A673 (cell line): Measurements from ENCODE around the gene FBXO31. TPM values are rescaled to one million over a fixed set of nuclear protein-coding genes. Genes with fewer than 3 reads are reported as not detected.

Experiments
- BruUV-seq: library from RNA; stranded (reverse); fragments of 400-500 nt; replicated peaks from 2 replicates; lab custom pipeline; 2021; lab: Mats Ljungman, UMichigan
- CTCF ChIA-PET: fragments of 300-600 bp; sonication (Branson Sonifier 250); formaldehyde crosslinking; loops from one replicate; lab custom pipeline; 2022; ENCODE audit warnings: antibody characterized with exemption; lab: Charles Lee
- POLR2A ChIA-PET: fragments of 300-600 bp; sonication (Branson Sonifier 250); formaldehyde crosslinking; loops from one replicate; lab custom pipeline; 2022; ENCODE audit warnings: antibody characterized with exemption; ENCODE audit not compliant: low non-redundant PET; lab: Charles Lee
- DNase-seq: peaks from one replicate; pipeline ENCODE4 v3.0.0-alpha.2; 2015; ENCODE audit warnings: low spot score
- H3K27ac ChIP-seq: fragments of 200-600 bp; sonication (generic); 2 replicates; pipeline ENCODE4 v1.5.1; 2016; ENCODE audit warnings: mixed run types, low read depth, mild to moderate bottlenecking, mixed read lengths, antibody characterized with exemption, low read length; ENCODE audit not compliant: poor library complexity, severe bottlenecking
- H3K27me3 ChIP-seq: fragments of 200-600 bp; sonication (generic); replicated peaks from 2 replicates; pipeline ENCODE4 v1.6.1; 2017; ENCODE audit warnings: mixed run types, low read depth, mild to moderate bottlenecking, mixed read lengths, antibody characterized with exemption, low read length; ENCODE audit not compliant: insufficient read depth, poor library complexity
- H3K36me3 ChIP-seq: fragments of 200-600 bp; sonication (generic); 2 replicates; pipeline ENCODE4 v1.6.1; 2016; ENCODE audit warnings: mixed run types, mild to moderate bottlenecking, mixed read lengths, antibody characterized with exemption, low read length; ENCODE audit not compliant: insufficient read depth, poor library complexity, severe bottlenecking
- H3K4me1 ChIP-seq: fragments of 200-600 bp; sonication (generic); 2 replicates; pipeline ENCODE4 v1.6.1; 2017; ENCODE audit warnings: mixed run types, mild to moderate bottlenecking, mixed read lengths, antibody characterized with exemption, low read length; ENCODE audit not compliant: insufficient read depth, poor library complexity, severe bottlenecking
- H3K4me3 ChIP-seq: fragments of 200-600 bp; sonication (generic); 2 replicates; pipeline ENCODE4 v1.5.1; 2016; ENCODE audit warnings: low read depth, mixed run types, mild to moderate bottlenecking, mixed read lengths, low read length; ENCODE audit not compliant: poor library complexity, severe bottlenecking
- H3K9me3 ChIP-seq: fragments of 200-600 bp; sonication (generic); 2 replicates; pipeline ENCODE4 v1.6.1; 2016; ENCODE audit warnings: mixed run types, low read depth, mild to moderate bottlenecking, mixed read lengths, antibody characterized with exemption, low read length; ENCODE audit not compliant: poor library complexity, severe bottlenecking
- EZH2 ChIP-seq: fragments of 200-600 bp; sonication (generic); IDR thresholded peaks from 2 replicates; pipeline ENCODE4 v1.6.1; 2017; ENCODE audit warnings: borderline replicate concordance, low read depth, mild to moderate bottlenecking, mixed read lengths, antibody characterized with exemption, low read length; ENCODE audit not compliant: poor library complexity, severe bottlenecking
- intact Hi-C: fragments of 100-400 bp; cut with micrococcal nuclease; formaldehyde crosslinking; loops from one replicate; pipeline ENCODE4 v1.10.0; 2022; ENCODE audit not compliant: unreplicated experiment
- total RNA-seq: library from RNA; stranded (reverse); gene quantifications from 2 replicates; pipeline ENCODE4 v1.2.3, GENCODE V29; 2021
- TF ChIP-seq, protein P1 (sequence below): fragments of 300-800, 200-600 bp; sonication (generic); conservative IDR thresholded peaks from 2 replicates; pipeline ENCODE4 v1.5.1; 2017; ENCODE audit warnings: low read depth, mild to moderate bottlenecking, antibody characterized with exemption, low read length, moderate library complexity, mixed read lengths

FBXO31 gene
- total RNA-seq, 1 experiment from 2014 or later, result 32.2 TPM

DNA sequence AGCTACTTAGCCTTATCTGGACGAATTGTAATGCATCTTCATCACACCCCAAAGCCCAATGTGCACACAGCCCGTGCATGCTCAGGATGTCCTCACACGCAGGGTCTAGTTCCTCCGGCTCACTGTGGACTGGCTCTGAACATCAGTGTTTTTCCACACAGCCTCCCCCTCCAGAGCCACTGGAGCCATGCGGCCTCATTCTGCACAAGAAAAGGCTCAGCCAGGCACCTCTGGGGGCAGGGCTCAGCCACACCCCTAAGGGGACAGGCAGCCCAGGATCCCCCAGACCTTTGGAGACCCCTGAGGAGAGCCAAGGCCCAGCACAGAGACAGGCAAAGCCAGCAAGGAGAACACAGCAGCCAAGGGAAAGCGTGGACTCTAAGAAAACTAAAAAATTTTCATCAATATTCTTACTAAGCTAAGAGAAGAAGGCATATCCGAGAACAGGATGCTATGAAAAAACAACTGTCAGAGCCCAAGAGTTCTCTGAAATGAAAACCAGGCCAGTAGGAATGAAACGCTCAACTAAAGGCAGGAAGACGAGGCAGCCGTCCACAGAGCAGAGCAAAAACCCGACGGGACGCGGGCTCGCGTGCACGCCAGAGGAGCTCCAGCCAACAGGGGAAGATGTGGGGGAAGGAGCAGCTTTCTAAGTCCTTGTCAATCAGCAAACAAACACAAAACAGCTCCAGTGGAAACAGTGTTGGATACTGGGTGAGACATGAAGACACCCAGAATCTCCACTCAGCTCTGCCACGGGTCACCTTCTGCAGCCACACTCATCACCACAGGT lies 43.0 kb upstream of the FBXO31 start:
- TF ChIP-seq EZH2, result no peak
- TF ChIP-seq, protein P1, sequence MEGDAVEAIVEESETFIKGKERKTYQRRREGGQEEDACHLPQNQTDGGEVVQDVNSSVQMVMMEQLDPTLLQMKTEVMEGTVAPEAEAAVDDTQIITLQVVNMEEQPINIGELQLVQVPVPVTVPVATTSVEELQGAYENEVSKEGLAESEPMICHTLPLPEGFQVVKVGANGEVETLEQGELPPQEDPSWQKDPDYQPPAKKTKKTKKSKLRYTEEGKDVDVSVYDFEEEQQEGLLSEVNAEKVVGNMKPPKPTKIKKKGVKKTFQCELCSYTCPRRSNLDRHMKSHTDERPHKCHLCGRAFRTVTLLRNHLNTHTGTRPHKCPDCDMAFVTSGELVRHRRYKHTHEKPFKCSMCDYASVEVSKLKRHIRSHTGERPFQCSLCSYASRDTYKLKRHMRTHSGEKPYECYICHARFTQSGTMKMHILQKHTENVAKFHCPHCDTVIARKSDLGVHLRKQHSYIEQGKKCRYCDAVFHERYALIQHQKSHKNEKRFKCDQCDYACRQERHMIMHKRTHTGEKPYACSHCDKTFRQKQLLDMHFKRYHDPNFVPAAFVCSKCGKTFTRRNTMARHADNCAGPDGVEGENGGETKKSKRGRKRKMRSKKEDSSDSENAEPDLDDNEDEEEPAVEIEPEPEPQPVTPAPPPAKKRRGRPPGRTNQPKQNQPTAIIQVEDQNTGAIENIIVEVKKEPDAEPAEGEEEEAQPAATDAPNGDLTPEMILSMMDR, result no peak
- H3K27me3 ChIP-seq, result no peaks in the 10 kb centered on the region
- H3K27ac ChIP-seq, result no peak overlapping the region
- BruUV-seq, result no TSS peak
- H3K9me3 ChIP-seq, result no peaks in the 10 kb centered on the region
- H3K36me3 ChIP-seq, result peaks cover 3% of the 10 kb centered on the region
- intact Hi-C loops, result no loop called here
- CTCF ChIA-PET, result interaction anchor here (0.6 kb wide), 1 partner anchor 65 kb away, joined by 3 read pairs; no protein-coding TSS in a partner anchor
- POLR2A ChIA-PET, result no interaction called here
- H3K4me3 ChIP-seq, result no peak overlapping the region
- no peak for DNase-seq
- no peaks in the 10 kb centered on the region for H3K4me1 ChIP-seq

DNA sequence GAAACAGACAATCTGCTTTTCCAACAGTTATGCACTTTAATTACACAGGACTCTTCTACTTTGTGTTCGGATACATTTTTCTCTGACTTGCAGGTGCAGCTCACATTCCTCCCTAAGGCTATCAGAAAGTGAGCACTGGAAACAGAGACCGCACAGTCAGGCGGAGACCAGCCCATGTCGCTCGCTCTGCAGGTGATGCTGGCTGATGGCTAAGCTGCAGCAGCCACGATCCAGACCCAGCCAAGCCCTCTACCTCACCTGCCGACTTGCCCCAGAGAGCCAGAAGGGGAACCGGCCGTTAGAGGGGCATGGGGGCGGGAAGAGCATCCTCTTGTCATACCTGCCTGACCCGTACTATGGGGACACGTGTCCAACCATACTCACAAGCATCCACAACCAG lies 42.4 kb upstream of the FBXO31 start:
- H3K4me1 ChIP-seq, result no peaks in the 10 kb centered on the region
- POLR2A ChIA-PET, result no interaction called here
- CTCF ChIA-PET, result no interaction called here
- H3K27ac ChIP-seq, result no peak overlapping the region
- TF ChIP-seq, protein P1, result no peak
- no peak overlapping the region for H3K4me3 ChIP-seq
- no peak for DNase-seq
- H3K27me3 ChIP-seq, result no peaks in the 10 kb centered on the region
- peaks cover 3% of the 10 kb centered on the region for H3K36me3 ChIP-seq
- no peaks in the 10 kb centered on the region for H3K9me3 ChIP-seq
- intact Hi-C loops, result no loop called here
- BruUV-seq, result no TSS peak

DNA sequence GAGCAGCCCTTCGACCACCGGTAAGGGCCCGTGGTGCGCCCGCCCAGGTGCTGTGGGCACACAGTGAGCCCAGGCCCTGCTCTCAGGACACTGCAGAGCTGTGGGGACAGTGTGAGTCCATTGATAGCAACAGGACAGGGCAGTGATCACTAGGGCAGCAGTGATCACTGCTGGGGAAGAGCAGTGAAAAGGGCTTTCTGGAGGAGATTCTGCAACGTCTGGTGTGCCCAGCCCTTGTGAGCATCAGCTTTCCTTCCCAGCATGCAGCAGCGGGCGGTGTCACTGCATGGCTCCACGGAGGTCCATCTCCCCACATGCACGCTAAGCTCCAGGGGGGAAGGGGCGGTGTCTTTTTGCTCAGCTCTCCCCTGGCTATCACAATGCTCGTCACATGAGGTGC lies 40.7 kb upstream of the FBXO31 start:
- BruUV-seq, result no TSS peak
- H3K27me3 ChIP-seq, result no peaks in the 10 kb centered on the region
- no peaks in the 10 kb centered on the region for H3K9me3 ChIP-seq
- DNase-seq, result no peak
- intact Hi-C loops, result no loop called here
- no peak overlapping the region for H3K4me3 ChIP-seq
- POLR2A ChIA-PET, result no interaction called here
- CTCF ChIA-PET, result interaction anchor here (0.6 kb wide), 1 partner anchor 11 kb away, joined by 3 read pairs; no protein-coding TSS in a partner anchor
- no peaks in the 10 kb centered on the region for H3K4me1 ChIP-seq
- H3K27ac ChIP-seq, result no peak overlapping the region
- TF ChIP-seq EZH2, result no peak
- TF ChIP-seq, protein P1, result no peak
- peaks cover 9% of the 10 kb centered on the region for H3K36me3 ChIP-seq
